ENCODE data around the gene APH1B.

The APH1B gene

DNA sequence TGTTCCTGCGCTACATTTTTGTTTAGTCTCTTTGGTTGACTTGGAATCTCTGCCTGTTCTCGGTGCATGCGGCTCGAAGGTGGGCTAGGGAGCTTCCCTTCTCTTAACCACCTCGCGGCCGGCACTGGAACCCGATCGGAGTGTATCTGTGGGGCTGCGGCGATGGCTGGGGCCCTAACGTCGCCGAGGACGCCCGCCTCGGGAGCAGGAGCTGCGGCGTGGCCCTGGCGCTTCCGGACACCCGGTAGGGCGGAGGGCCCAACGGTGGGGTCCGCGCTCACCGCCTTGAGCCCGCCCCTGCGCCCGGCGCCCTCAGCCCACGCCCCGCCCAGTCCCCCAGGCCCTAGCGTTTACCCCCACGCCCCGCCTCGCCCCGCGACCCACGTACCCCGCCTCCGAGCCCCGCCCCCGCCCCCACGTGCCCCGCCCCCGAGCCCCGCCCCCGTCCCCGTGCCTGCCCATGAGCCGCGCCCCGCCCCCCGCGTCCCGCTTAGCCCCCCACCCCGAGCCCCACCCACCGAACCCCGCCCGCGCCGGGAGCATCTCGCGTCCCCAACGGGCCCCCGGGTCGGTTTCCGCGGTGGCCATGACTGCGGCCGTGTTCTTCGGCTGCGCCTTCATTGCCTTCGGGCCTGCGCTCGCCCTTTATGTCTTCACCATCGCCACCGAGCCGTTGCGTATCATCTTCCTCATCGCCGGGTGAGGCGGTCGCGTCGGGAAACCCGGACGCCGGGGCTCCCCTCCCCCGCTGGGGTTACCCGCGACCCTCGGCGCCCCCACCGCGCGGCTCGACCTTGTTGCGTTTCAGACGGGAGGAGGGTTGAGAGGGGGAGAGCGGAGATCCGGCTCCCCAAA is at the start of gene APH1B:
APH1B (plus strand) TSS at position 568 of the 855 bp plus-strand sequence; CDS start at position 587, 19 bp downstream.
- TF ChIP-seq, protein P1, sequence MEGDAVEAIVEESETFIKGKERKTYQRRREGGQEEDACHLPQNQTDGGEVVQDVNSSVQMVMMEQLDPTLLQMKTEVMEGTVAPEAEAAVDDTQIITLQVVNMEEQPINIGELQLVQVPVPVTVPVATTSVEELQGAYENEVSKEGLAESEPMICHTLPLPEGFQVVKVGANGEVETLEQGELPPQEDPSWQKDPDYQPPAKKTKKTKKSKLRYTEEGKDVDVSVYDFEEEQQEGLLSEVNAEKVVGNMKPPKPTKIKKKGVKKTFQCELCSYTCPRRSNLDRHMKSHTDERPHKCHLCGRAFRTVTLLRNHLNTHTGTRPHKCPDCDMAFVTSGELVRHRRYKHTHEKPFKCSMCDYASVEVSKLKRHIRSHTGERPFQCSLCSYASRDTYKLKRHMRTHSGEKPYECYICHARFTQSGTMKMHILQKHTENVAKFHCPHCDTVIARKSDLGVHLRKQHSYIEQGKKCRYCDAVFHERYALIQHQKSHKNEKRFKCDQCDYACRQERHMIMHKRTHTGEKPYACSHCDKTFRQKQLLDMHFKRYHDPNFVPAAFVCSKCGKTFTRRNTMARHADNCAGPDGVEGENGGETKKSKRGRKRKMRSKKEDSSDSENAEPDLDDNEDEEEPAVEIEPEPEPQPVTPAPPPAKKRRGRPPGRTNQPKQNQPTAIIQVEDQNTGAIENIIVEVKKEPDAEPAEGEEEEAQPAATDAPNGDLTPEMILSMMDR (IDR thresholded peaks at IDR 0.05; ENCODE audit: control insufficient read depth, insufficient read depth, low read depth, low read length, missing control alignments): no peak
- DNase-seq (ENCODE audit: low read depth): no peak
- peak within 1 kb of the TSS; percentile 76 for H3K4me3 ChIP-seq (ENCODE audit: control insufficient read depth, low read depth, low read length)

DNA sequence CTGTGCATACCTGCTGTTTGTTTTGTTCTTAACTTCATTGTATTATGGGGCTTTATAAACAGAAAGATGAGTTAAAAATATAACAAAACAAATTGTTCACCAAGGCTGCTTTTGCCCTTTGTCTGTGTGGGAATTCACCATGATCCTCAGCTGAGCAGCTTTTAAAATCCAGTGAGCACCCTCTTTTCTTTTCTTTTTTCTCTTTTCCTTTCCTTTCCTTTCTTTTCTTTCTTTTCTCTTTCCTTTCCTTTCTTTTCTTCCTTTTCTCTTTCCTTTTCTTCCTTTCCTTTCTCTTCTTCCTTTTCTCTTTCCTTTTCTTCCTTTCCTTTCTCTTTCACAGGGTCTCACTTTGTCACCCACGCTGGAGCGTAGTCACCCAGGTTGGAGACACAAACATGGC is 49.7 kb upstream of the APH1B start:
- no peak for DNase-seq (ENCODE audit: low read depth)
- H3K4me3 ChIP-seq (ENCODE audit: control insufficient read depth, low read depth, low read length): no peak overlapping the region
- TF ChIP-seq, protein P1 (IDR thresholded peaks at IDR 0.05; ENCODE audit: control insufficient read depth, insufficient read depth, low read depth, low read length, missing control alignments): no peak

DNA sequence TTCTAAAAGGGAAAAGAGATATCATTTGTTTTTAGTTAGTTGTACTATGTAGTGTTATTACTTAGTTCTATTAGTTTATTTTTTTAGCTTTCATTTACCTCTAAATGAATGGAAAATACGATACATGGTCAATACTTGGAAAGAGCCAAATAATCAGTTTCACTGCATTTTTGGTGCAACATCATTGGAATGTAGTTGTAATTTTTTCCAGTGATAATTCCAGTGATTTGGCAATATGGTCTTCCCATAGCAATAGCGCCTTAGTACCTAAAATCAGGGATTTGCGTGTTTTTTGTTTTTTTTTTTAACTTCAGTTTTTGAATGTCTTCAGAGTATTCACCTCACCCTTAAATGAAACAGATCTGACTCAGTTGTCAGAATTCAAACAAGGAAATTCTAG is 46.2 kb upstream of the APH1B start:
- TF ChIP-seq, protein P1 (IDR thresholded peaks at IDR 0.05; ENCODE audit: control insufficient read depth, insufficient read depth, low read depth, low read length, missing control alignments): no peak
- DNase-seq (ENCODE audit: low read depth): no peak
- no peak overlapping the region for H3K4me3 ChIP-seq (ENCODE audit: control insufficient read depth, low read depth, low read length)

DNA sequence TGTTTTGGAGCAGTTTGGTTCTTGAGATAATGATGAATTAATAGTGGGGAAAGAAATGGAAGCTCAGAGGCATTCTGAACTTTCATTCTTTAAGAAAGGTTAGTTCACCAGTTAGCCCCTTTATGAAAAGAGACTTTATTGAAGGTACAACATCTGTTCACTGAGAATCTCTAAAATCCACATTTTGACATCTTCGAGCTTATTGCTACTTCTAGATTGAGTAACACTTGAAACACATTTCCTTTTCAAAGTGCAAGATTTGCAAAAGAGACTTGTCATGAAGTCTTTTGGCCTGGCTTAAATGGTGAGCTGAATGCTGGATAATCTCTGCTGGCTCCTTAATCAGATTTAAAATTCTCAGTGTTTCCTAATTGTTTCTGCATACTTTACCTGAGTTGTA is 45.7 kb upstream of the APH1B start:
- H3K4me3 ChIP-seq (ENCODE audit: control insufficient read depth, low read depth, low read length): no peak overlapping the region
- DNase-seq (ENCODE audit: low read depth): no peak
- TF ChIP-seq, protein P1 (IDR thresholded peaks at IDR 0.05; ENCODE audit: control insufficient read depth, insufficient read depth, low read depth, low read length, missing control alignments): no peak

DNA sequence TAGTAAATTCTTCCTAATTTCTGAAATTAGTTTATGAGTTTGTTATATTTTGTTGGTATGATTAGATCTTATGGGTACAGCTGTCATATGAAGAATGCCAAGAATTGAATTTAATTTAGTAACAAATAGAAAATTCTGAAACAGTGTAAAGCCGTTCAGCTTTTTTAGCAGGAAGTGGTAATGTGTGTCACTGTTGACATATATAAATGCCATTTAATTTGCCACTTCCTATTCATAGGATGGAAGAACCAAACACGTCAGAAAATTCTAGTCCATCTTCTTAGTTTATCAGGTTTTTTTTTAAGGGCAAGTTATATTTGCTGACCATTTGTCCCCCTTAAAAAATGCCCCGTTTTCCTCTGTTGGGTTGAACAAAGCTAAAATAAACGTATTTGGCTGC is 45.0 kb upstream of the APH1B start:
- TF ChIP-seq, protein P1 (IDR thresholded peaks at IDR 0.05; ENCODE audit: control insufficient read depth, insufficient read depth, low read depth, low read length, missing control alignments): no peak
- H3K4me3 ChIP-seq (ENCODE audit: control insufficient read depth, low read depth, low read length): no peak overlapping the region
- DNase-seq (ENCODE audit: low read depth): no peak

DNA sequence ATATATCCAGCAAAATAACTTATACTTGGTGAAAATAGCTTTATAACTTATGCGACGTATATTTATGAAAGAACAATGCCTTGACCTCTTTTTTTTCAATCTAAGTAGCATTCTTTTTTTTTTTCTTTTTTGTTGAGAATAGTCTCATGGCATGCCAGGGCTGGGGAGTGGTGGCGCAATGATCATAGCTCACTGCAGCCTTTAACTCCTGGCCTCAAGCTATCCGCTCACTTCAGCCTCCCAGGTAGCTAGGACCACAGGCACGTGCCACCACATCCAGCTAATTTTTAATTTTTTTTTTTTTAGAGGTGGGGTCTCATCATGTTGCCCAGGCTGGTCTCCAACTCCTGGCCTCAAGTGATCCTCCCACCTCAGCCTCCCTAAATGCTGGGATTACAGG is 44.5 kb upstream of the APH1B start:
- no peak for DNase-seq (ENCODE audit: low read depth)
- TF ChIP-seq, protein P1 (IDR thresholded peaks at IDR 0.05; ENCODE audit: control insufficient read depth, insufficient read depth, low read depth, low read length, missing control alignments): no peak
- H3K4me3 ChIP-seq (ENCODE audit: control insufficient read depth, low read depth, low read length): no peak overlapping the region

Data from AG09309 (cell line).